H1 (cell line): Measurements from ENCODE around the gene RTP2. TPM values are rescaled to one million over a fixed set of nuclear protein-coding genes. Genes with fewer than 3 reads are reported as not detected.

Experiments used
- CHD7 ChIP-seq: fragments of 300-600 bp; sonication (generic); IDR thresholded peaks from 2 replicates; pipeline ENCODE4 v1.7.1; 2012; ENCODE audit warnings: low read length, moderate library complexity, mild to moderate bottlenecking, inconsistent platforms; ENCODE audit not compliant: insufficient replicate concordance
- GABPA ChIP-seq: IDR thresholded peaks from 2 replicates; pipeline ENCODE4 v1.6.1; 2011; ENCODE audit warnings: mild to moderate bottlenecking, low read length, moderate library complexity, borderline replicate concordance; ENCODE audit not compliant: insufficient read depth
- KDM5A ChIP-seq: fragments of 200-600 bp; IDR thresholded peaks from 2 replicates; pipeline ENCODE4 v1.7.1; 2012; ENCODE audit warnings: mild to moderate bottlenecking, low read length, inconsistent platforms, mixed read lengths
- POU5F1 ChIP-seq: IDR thresholded peaks from 2 replicates; pipeline ENCODE4 v1.6.1; 2011; ENCODE audit warnings: low read depth, mild to moderate bottlenecking, low read length, moderate library complexity
- RXRA ChIP-seq: IDR thresholded peaks from 2 replicates; pipeline ENCODE4 v1.6.1; 2011; ENCODE audit warnings: low read depth, mild to moderate bottlenecking, low read length, moderate library complexity; ENCODE audit not compliant: insufficient read depth
- SIX5 ChIP-seq: IDR thresholded peaks from 2 replicates; pipeline ENCODE4 v1.6.1; 2011; ENCODE audit warnings: mild to moderate bottlenecking, low read depth, low read length
- TCF12 ChIP-seq: IDR thresholded peaks from 2 replicates; pipeline ENCODE4 v1.6.1; 2011; ENCODE audit warnings: low read depth, mild to moderate bottlenecking, low read length
- ZNF274 ChIP-seq: IDR thresholded peaks from 2 replicates; pipeline ENCODE4 v1.7.0; 2012; ENCODE audit warnings: low read length, borderline replicate concordance; ENCODE audit errors: extremely low read depth
- polyA plus RNA-seq, 7 experiments: library from polyadenylated mRNA; depleted of rRNA in 3 of 7; stranded (reverse) in 5 of 7; unstranded in 2 of 7; fragments of >200 nt in 5 of 7; fragments of 200-250 nt in 2 of 7; gene quantifications; 1 replicate in 5 of 7; 2 replicates in 1 of 7; 4 replicates in 1 of 7; pipeline versions ENCODE4 v1.2.1 to v1.2.3, GENCODE V29; 2011 to 2013; ENCODE audit warnings: missing spikeins in 2 of 7, mixed read lengths in 2 of 7
- total RNA-seq: library from RNA; stranded (reverse); fragmentation: NEBNext Ultra II Directional; extraction: Animal tissue kit (Norgen Biotek cat#: 25700); gene quantifications from 2 replicates; pipeline ENCODE4 v1.2.1, GENCODE V29; 2021
- TF ChIP-seq, protein P1 (sequence below), 3 experiments: IDR thresholded peaks; 1 replicate in 2 of 3; 2 replicates in 1 of 3; pipeline versions ENCODE4 v1.5.1 to v1.6.1; 2011; ENCODE audit warnings: low read length in 3 of 3, mild to moderate bottlenecking in 3 of 3, inconsistent platforms in 2 of 3, low read depth in 1 of 3, moderate library complexity in 1 of 3; ENCODE audit not compliant: insufficient read depth in 1 of 3; ENCODE audit errors: control extremely low read depth in 1 of 3

Gene RTP2
- total and polyA plus RNA-seq, 2 of the 8 experiments (the other 6 are each of a cell fraction or from before 2014, with no cell fraction given) = not detected

DNA sequence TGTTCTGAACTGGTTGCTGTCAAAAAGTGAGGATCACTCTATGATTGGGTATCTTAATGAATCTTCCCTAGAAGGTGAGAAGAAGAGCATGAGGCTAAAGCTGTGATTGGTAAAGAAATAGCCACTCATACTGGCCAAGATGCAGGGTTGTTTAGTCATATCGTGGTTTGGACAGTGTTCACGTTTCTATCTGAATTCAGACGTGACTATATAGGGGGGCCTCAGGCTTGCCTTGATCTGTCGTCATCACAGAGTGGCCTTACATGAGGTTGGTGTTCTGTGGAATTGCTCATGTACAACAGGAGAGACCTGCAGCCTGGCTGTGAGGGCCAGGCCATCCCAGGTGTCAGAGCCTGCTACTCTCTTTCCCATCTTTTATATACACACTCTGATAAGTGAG lies 12.4 kb downstream of the RTP2 start (continued):
- TF ChIP-seq CHD7 (no peak), GABPA (no peak), RXRA (no peak), KDM5A (no peak), SIX5 (no peak), TCF12 (no peak), ZNF274 (no peak), POU5F1 (no peak)
- TF ChIP-seq, protein P1, sequence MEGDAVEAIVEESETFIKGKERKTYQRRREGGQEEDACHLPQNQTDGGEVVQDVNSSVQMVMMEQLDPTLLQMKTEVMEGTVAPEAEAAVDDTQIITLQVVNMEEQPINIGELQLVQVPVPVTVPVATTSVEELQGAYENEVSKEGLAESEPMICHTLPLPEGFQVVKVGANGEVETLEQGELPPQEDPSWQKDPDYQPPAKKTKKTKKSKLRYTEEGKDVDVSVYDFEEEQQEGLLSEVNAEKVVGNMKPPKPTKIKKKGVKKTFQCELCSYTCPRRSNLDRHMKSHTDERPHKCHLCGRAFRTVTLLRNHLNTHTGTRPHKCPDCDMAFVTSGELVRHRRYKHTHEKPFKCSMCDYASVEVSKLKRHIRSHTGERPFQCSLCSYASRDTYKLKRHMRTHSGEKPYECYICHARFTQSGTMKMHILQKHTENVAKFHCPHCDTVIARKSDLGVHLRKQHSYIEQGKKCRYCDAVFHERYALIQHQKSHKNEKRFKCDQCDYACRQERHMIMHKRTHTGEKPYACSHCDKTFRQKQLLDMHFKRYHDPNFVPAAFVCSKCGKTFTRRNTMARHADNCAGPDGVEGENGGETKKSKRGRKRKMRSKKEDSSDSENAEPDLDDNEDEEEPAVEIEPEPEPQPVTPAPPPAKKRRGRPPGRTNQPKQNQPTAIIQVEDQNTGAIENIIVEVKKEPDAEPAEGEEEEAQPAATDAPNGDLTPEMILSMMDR (IDR thresholded peaks at IDR 0.05; ENCODE audit: control extremely low read depth in 1 of 3, insufficient read depth in 1 of 3, low read depth in 1 of 3, low read length in 3 of 3) = no peak
